GM18519 (cell line): ENCODE measurements around the gene DECR2.

Experiments used
- ATAC-seq: cut with Tn5 transposase; IDR thresholded peaks from one replicate; pipeline ENCODE4 v1.9.1; 2021; ENCODE audit warnings: mild to moderate bottlenecking, moderate library complexity; ENCODE audit not compliant: unreplicated experiment, low FRiP score

DECR2 gene

GRCh38 chr16:364595-365491 is 36.8 kb upstream of the DECR2 start:
- ATAC-seq: no peak

DNA sequence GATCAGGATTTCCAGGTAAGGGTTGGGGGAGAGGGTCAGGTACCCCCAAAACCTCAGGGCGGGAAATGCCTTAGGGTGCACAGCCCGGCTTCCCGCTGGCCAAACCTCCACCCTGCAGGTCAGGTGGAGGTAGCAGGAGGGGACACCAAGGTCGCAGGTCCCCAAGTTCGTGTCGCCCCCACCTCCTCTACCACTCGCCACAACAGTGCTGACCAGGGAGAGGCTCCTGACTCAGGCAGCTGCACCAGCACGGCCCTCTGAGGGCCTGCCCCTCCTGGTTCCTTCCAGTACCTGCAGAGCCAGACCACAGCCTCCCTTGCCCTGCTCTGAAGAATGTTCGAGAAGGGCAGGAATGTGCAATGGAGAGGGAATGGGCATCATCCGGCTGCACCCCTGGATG is 35.2 kb upstream of the DECR2 start:
- no peak for ATAC-seq

DNA sequence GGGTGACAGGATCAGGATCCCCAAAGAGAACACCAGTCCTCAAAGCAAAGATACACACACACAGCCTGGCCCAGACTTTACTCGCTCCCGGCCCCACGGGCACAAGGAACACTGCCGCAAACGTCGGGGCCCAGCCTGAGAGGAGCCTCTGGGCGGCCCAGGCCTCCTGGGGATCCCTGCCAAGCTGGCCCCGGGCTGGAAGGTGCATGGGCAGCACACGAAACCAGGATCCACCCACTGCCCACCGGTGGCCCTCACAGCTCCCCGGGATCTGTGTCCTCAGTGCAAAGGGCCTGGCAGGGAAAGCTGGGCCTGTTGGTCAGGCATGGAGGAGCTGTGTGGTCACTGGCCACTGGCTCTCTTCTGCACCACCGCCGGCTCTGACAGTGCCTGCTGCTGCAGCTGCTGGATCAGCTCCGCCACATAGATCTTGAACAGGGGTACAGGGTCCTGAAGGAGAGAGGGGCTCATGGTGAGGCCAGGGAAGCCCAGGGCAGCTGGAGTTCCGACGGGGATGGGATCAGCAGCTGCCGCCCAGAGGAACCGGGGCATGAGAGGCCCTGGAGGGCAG is 34.3 kb upstream of the DECR2 start:
- no peak for ATAC-seq

- no peak for ATAC-seq
These were observed 33.1 kb upstream of the DECR2 start for GRCh38 chr16:368388-369158.

GRCh38 chr16:369275-369865 is 32.3 kb upstream of the DECR2 start:
- no peak for ATAC-seq

GRCh38 chr16:369866-370436 is 31.7 kb upstream of the DECR2 start:
- ATAC-seq: no peak

DNA sequence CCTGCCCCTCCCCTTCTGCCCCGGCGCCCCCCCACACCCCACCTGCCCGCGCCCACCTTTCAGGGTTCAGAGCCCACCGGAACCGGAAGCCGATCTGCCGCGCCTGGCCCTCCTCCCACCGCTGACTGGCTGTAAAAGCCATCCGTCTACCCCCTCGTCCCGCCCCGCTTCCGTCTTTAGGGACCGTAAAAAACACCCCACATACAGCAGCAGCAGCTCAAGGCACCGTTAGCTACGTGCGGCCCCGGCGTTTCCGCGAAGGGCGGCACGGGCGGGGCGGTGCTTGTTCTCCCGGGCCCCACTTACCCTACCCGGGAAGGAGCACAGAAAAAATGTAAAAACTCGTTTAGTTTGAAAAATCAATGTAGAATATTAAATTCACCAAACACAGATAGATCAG is 31.2 kb upstream of the DECR2 start, which contains the start of gene MRPL28:
TSS of gene MRPL28 (minus strand) at position 96 of the 400 bp plus-strand sequence. CDS start 320 bp downstream, outside the sequence.
- ATAC-seq: peak; percentile 37

- no peak for ATAC-seq
These were observed 30.6 kb upstream of the DECR2 start for GRCh38 chr16:370979-371514.

DNA sequence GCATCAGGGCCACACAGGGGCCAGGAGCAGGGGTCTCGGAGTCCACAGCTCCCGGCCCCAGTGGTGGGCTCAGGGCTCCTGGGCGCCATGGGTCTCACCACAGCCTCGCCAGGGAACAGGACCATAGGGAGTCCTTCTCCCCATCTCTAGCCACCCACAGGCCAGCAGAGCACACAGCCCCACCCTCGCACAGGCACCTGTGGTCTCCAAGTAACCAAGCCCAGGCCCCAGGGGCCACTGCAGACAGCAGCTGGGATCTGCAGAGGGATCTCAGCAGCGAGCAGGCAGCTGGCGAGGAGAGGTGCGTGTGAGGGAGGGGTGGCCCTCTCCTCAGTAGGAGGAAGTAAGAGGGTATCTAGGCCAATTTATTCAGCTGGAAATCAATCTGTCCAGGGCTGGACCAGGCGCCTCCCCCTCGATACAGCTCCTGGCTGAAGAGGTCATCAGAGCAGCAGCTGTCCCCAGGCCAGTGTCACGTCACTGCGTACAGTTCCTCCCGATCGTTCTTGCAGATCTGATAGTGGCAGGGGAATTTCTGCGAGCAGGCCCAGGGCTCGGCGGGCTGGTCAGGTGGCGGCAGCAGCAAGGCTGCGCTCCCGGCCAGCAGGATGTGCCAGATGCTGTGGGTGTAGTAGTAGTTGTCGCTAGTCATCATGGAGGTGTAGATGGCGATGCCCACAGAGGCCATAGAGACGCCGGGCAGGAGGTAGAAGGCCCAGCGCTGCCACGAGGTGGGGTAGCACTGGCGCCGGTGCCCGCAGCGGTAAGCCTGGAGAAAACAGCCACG is 30.0 kb upstream of the DECR2 start:
- no peak for ATAC-seq

DNA sequence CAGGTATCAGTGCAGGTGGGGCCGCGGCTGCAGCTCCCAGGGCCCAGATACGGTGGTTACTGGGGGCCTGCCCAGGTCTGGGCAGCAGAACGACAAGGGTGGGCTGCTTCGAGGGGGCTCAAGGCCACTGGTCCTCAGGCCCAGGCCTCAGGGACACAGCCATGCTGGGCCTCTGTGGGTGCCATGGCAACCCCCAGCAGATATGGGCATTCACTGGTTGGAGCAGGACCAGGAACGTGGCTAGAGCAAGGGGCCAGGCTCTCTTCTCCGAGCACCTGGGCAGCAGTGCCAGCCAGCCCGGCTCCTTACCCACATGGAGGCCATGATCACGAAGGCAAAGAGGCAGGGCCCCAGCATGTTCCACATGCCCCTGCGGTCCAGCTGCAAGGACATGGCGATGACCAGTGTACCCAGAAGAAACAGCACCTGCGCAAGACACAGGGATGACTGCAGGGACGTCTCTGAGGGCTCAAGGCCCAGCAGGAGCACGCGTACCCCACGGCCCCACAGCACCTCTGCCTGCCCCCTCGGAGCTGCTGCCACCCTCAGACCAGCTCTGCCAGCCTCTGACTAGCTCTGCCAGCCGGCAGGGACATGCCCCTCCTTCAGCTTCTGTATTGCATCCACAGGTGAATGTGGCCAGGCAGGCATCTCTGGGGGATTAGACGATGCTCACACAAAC is 29.2 kb upstream of the DECR2 start:
- ATAC-seq: no peak

- no peak for ATAC-seq
These were observed 28.6 kb upstream of the DECR2 start for GRCh38 chr16:373020-373598.

DNA sequence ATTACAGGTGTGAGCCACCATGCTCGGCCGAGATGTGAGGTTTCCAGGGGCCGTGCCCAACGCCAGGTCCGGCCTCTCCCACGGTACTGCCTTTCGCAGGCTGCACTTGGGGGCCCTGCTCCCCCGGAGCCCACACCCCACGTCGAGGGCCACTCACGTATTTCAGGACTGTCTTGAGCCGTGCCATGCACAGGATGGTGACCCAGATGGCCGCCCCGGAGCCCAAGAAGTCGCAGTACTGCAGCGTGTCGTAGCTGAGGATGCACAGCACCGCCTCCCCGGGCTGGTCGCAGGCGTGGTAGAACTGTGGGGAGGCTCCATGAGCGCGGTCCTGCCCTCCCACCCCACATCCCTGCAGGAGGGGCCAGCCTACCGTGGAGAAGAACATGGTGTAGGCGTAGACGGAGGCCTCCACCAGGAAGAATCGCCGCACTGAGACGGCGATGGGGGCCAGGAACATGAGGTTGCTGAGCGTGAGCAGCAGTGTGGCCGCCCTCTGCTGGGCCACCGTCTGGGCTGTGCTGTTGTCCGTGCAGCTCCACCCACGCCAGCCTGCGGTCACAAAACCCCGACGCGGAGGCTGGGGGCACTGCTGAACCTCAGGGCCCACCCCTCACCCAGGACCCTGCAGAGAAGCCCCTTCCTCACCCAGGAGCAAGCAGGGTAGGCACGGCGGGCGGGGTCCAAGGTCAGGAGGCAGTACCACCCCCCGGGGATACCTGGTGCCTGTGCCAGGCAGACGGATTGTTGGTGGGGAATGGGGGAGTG is 27.7 kb upstream of the DECR2 start:
- ATAC-seq: no peak

DNA sequence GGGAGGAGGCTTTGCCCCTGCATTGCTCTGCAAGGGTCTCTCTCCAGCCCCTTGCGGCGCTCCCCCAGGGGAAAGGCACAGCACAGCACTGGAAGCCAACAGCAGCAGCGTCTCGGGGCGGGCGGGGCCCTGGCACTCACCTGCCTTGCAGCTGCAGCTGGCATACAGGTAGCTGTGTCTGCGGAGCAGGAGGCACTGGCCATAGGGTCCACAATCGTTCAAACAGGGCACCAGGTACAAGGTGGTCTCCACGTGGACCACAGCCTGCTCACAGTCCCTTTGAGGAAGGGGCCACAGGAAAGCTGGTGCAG is 27.1 kb upstream of the DECR2 start:
- ATAC-seq: no peak

- no peak for ATAC-seq
These were observed 26.5 kb upstream of the DECR2 start for GRCh38 chr16:375212-375611.

GRCh38 chr16:375927-376816 is 25.5 kb upstream of the DECR2 start:
- no peak for ATAC-seq

GRCh38 chr16:376817-377418 is 24.8 kb upstream of the DECR2 start:
- ATAC-seq: no peak
